Adrenal gland (tissue), 5 donors: ENCODE results near the gene PTPRO.

Source experiments
- CTCF ChIP-seq, 6 experiments: fragments of 450-650 bp in 4 of 6; fragments of 200-600 bp in 2 of 6; sonication (generic) in 1 of 6; IDR thresholded peaks; 1 replicate in 5 of 6; 2 replicates in 1 of 6; pipeline versions ENCODE4 v1.5.1 to v1.8.0; 2016 to 2021; ENCODE audit warnings: antibody characterized with exemption in 6 of 6, mild to moderate bottlenecking in 2 of 6, moderate library complexity in 1 of 6
- POLR2A ChIP-seq, 2 donors: fragments of 450-650 bp; IDR thresholded peaks; one replicate each; pipeline ENCODE4 v1.6.1; 2017; ENCODE audit warnings: antibody characterized with exemption in 2 of 2, mild to moderate bottlenecking in 2 of 2, moderate library complexity in 1 of 2
- donor health status: DM: no; HTN: no; CAD: no.

GRCh38 chr12:15644700-15645099 lies 322.4 kb downstream of the PTPRO start:
- TF ChIP-seq CTCF (IDR thresholded peaks at IDR 0.05) (no peak), POLR2A (IDR thresholded peaks at IDR 0.05) (no peak)
